K562 (cell line): Measurements from ENCODE around the gene SLC30A9.

Experiments used
- CBX1 ChIP-seq: sonication (generic); IDR thresholded peaks from 2 replicates; pipeline ENCODE4 v1.6.1; 2016; ENCODE audit warnings: antibody characterized with exemption, low read depth, mild to moderate bottlenecking
- EP300 ChIP-seq: IDR thresholded peaks from 2 replicates; pipeline ENCODE4 v1.6.1; 2012; ENCODE audit warnings: low read length, improper control_type of control experiment
- FOSL1 ChIP-seq: fragments of 200-800 bp; sonication (Bioruptor generic); conservative IDR thresholded peaks from 2 replicates; pipeline ENCODE4 v1.6.1; 2016; ENCODE audit warnings: missing genetic modification characterization, missing compliant biosample characterization
- NFATC3 ChIP-seq: fragments of 450-650 bp; IDR thresholded peaks from 2 replicates; pipeline ENCODE4 v1.6.1; 2017; ENCODE audit warnings: mild to moderate bottlenecking
- SOX6 ChIP-seq: fragments of 450-650 bp; IDR thresholded peaks from 2 replicates; pipeline ENCODE4 v1.6.1; 2014; ENCODE audit warnings: mild to moderate bottlenecking
- TCF7L2 ChIP-seq: fragments of 150-350 bp; IDR thresholded peaks from 2 replicates; pipeline ENCODE4 v1.6.1; 2016; ENCODE audit warnings: low read depth, mild to moderate bottlenecking, low read length, moderate library complexity
- ZNF121 ChIP-seq: sonication (generic); formaldehyde crosslinking; conservative IDR thresholded peaks from 2 replicates; pipeline ENCODE4 v1.8.0; 2022; ENCODE audit warnings: missing genetic modification reagents
- ZNF24 ChIP-seq: fragments of 450-650 bp; IDR thresholded peaks from 2 replicates; pipeline ENCODE4 v1.6.1; 2016
- TF ChIP-seq, protein P1 (sequence below): sonication (generic); formaldehyde crosslinking; IDR thresholded peaks from 2 replicates; pipeline ENCODE4 v1.8.1; 2023; ENCODE audit warnings: mild to moderate bottlenecking, missing genetic modification reagents
- TF ChIP-seq, protein P2 (sequence below): sonication (generic); formaldehyde crosslinking; IDR thresholded peaks from 2 replicates; pipeline ENCODE4 v1.9.0; 2022; ENCODE audit warnings: mild to moderate bottlenecking, missing genetic modification reagents
- TF ChIP-seq, protein P3 (sequence below), 3 experiments: IDR thresholded peaks in 2 of 3; conservative IDR thresholded peaks in 1 of 3; 2 replicates each; pipeline ENCODE4 v1.5.1; 2011 to 2012; ENCODE audit warnings: low read length in 3 of 3, mild to moderate bottlenecking in 3 of 3, control low read depth in 2 of 3, improper control_type of control experiment in 1 of 3, inconsistent platforms in 1 of 3, low read depth in 1 of 3, mixed read lengths in 1 of 3, moderate library complexity in 1 of 3; ENCODE audit not compliant: insufficient read depth in 2 of 3

DNA sequence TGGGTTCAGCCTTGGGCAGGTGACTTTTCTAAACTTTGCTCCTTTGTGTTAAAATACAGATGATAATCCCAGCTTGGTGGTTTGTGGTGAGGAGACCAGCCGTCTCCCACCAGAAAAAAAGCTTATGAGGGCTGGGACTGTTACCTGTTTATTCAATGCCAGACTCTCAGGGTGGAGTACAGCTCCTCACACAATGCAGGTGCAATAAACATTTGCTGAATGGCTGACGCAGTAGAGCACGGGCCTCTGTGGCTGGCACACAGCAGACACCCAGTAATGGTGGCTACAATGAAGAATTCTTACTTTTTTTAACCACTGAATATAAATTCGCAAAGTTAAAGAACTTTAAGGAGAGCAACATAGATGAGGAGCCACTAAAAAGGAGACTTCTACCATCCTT, 131.9 kb downstream of the SLC30A9 start:
- TF ChIP-seq SOX6 (no peak), FOSL1 (no peak), ZNF24 (no peak), NFATC3 (no peak), CBX1 (no peak), ZNF121 (CRISPR knock-in tag) (no peak), EP300 (no peak), TCF7L2 (no peak)
- TF ChIP-seq, protein P1, sequence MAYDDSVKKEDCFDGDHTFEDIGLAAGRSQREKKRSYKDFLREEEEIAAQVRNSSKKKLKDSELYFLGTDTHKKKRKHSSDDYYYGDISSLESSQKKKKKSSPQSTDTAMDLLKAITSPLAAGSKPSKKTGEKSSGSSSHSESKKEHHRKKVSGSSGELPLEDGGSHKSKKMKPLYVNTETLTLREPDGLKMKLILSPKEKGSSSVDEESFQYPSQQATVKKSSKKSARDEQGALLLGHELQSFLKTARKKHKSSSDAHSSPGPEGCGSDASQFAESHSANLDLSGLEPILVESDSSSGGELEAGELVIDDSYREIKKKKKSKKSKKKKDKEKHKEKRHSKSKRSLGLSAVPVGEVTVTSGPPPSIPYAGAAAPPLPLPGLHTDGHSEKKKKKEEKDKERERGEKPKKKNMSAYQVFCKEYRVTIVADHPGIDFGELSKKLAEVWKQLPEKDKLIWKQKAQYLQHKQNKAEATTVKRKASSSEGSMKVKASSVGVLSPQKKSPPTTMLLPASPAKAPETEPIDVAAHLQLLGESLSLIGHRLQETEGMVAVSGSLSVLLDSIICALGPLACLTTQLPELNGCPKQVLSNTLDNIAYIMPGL = no peak
- TF ChIP-seq, protein P2, sequence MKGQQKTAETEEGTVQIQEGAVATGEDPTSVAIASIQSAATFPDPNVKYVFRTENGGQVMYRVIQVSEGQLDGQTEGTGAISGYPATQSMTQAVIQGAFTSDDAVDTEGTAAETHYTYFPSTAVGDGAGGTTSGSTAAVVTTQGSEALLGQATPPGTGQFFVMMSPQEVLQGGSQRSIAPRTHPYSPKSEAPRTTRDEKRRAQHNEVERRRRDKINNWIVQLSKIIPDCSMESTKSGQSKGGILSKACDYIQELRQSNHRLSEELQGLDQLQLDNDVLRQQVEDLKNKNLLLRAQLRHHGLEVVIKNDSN (CRISPR knock-in tag) = no peak
- TF ChIP-seq, protein P3, sequence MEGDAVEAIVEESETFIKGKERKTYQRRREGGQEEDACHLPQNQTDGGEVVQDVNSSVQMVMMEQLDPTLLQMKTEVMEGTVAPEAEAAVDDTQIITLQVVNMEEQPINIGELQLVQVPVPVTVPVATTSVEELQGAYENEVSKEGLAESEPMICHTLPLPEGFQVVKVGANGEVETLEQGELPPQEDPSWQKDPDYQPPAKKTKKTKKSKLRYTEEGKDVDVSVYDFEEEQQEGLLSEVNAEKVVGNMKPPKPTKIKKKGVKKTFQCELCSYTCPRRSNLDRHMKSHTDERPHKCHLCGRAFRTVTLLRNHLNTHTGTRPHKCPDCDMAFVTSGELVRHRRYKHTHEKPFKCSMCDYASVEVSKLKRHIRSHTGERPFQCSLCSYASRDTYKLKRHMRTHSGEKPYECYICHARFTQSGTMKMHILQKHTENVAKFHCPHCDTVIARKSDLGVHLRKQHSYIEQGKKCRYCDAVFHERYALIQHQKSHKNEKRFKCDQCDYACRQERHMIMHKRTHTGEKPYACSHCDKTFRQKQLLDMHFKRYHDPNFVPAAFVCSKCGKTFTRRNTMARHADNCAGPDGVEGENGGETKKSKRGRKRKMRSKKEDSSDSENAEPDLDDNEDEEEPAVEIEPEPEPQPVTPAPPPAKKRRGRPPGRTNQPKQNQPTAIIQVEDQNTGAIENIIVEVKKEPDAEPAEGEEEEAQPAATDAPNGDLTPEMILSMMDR (IDR thresholded peaks at IDR 0.05 in 2 of 3, conservative IDR thresholded peaks at IDR 0.05 in 1 of 3; ENCODE audit: insufficient read depth in 2 of 3, low read depth in 1 of 3, low read length in 3 of 3) = no peak
